ENCODE data around the gene KRT78. TPM values are rescaled to one million over a fixed set of nuclear protein-coding genes. Genes with fewer than 3 reads are reported as not detected.

KRT78 gene
- total RNA-seq, 1 donor from 2014 or later: not detected

DNA sequence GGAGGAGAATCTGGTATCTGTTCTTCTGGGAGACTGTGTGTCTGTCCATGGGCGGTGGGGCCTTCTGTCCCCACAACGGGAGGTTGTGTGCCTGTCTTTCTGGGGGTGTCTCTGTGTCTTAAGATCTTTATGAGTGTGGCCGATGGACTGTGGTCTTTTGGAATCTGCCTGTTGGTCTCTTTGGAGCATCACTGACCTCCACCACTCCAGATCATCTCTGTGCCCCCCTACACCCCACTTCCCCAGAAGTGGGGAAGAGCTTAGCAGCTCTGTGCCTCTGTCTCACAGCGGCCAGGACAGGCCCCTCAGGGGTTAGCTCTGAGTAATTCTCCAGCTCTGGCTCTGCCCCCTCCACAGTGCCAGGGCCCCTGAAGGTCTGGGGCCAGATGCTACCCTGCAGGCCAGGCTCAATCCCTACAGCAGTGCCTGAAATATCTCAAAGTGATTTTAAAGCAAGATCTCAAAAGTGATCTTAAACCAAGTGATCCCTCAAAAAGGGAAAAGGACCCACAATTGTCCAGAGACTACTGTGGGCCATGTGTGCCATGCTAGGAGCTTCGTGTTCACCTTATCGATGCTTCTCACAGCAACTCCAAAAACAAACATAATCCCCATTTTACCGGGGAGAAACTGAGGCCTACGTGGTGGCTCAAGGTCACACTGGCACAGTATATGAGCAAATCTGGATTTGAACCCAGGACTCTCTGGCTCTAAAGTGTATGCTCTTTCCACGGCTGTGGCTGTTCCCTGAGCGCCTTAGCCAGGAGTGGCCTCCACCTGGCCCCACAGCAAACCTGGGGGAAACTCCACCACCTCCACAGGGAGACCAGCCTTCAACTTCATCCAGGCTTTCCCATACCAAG lies 26.0 kb upstream of the KRT78 start:
- intact Hi-C loops (cut with micrococcal nuclease): loop anchor here (5.0 kb wide), 2 partner anchors 278 to 708 kb away; no protein-coding TSS in a partner anchor

DNA sequence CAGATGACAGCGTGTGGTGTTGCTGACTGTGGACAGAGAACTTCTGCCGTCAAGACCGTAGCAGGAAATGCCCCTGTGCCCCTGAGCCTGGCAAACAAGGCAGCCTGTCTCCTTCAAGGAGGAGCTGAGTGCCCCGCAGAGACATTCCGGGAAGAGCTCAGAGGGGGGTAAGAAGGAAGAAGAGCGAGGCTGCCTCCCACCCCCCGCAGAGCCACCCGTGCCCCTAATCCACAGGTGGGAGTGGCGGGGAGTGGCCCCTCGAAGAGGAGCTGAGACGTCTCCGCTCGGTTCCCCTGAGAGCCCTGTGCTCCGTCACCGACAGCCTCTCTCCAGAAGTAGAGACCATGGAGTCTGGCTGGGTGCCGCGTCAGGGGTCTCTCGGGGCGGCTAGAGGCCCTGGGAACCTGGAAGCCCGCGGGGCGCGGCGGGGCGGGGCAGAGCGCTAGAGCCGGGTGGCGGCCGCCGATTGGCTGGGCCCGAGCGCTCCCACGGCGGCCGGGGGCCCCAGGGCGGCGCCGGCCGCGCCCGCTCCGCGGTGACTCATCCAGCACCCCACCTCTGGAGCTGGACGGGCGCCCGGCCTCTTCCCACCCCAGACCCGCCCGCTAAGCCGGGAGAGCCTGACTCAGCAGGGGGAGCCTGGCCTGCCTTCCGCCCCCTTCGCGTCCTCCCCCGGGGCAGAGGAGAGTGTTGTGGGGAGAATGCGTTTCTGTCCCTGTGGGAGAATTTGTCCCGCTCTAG lies 25.2 kb upstream of the KRT78 start:
- H3K4me3 Mint-ChIP-seq: peak overlapping the region; percentile 84
- no peaks in the 10 kb centered on the region for H3K36me3 Mint-ChIP-seq (ENCODE audit: low read depth)
- H3K27me3 Mint-ChIP-seq: peaks cover 5% of the 10 kb centered on the region
- TF ChIP-seq, protein P1, sequence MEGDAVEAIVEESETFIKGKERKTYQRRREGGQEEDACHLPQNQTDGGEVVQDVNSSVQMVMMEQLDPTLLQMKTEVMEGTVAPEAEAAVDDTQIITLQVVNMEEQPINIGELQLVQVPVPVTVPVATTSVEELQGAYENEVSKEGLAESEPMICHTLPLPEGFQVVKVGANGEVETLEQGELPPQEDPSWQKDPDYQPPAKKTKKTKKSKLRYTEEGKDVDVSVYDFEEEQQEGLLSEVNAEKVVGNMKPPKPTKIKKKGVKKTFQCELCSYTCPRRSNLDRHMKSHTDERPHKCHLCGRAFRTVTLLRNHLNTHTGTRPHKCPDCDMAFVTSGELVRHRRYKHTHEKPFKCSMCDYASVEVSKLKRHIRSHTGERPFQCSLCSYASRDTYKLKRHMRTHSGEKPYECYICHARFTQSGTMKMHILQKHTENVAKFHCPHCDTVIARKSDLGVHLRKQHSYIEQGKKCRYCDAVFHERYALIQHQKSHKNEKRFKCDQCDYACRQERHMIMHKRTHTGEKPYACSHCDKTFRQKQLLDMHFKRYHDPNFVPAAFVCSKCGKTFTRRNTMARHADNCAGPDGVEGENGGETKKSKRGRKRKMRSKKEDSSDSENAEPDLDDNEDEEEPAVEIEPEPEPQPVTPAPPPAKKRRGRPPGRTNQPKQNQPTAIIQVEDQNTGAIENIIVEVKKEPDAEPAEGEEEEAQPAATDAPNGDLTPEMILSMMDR (IDR thresholded peaks at IDR 0.05): no peak
- no peaks in the 10 kb centered on the region for H3K9me3 Mint-ChIP-seq
- ATAC-seq (ENCODE audit: low read depth) (peak; percentile 70), DNase-seq (peak; percentile 49)
- ChIA-PET POLR2A (no interaction called here), CTCF (interaction anchor here (3.1 kb wide), 1 partner anchor 10 kb away, joined by 15 read pairs; no protein-coding TSS in a partner anchor)
- H3K4me1 Mint-ChIP-seq: peaks cover 18% of the 10 kb centered on the region
- intact Hi-C loops (cut with micrococcal nuclease): loop anchor here (5.0 kb wide), 2 partner anchors 277 to 707 kb away; no protein-coding TSS in a partner anchor
- H3K27ac Mint-ChIP-seq: peak overlapping the region; percentile 37

More for the DNA sequence above, 26.0 kb upstream of the KRT78 start:
- H3K36me3 Mint-ChIP-seq (ENCODE audit: low read depth): no peaks in the 10 kb centered on the region
- POLR2A ChIA-PET: no interaction called here
- TF ChIP-seq, protein P1 (IDR thresholded peaks at IDR 0.05): no peak
- no peak for ATAC-seq (ENCODE audit: low read depth)
- CTCF ChIA-PET: interaction anchor here (3.1 kb wide), 1 partner anchor 10 kb away, joined by 15 read pairs; no protein-coding TSS in a partner anchor
- peak overlapping the region; percentile 37 for H3K27ac Mint-ChIP-seq
- peaks cover 19% of the 10 kb centered on the region for H3K4me1 Mint-ChIP-seq
- no peak for DNase-seq
- peak overlapping the region; percentile 84 for H3K4me3 Mint-ChIP-seq
- no peaks in the 10 kb centered on the region for H3K9me3 Mint-ChIP-seq
- peaks cover 5% of the 10 kb centered on the region for H3K27me3 Mint-ChIP-seq

DNA sequence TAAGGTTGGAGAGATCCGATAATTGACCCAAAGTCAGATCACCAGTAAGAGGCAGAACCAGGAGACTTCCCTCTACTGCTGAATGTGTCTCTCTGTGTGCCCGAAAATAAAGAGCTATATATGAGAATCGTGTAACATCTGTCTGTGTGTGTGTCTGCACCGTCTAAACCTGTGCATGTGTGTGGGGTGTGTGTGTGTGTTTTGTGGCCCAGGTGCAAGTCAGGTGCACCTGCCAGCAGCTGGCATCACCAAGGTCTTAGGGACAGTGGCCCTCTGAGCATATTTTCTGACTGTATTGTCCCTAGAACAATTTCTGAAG lies 24.7 kb upstream of the KRT78 start:
- TF ChIP-seq, protein P1 (IDR thresholded peaks at IDR 0.05): no peak
- ChIA-PET POLR2A (no interaction called here), CTCF (interaction anchor here (3.1 kb wide), 1 partner anchor 11 kb away, joined by 15 read pairs; no protein-coding TSS in a partner anchor)
- peaks cover 18% of the 10 kb centered on the region for H3K4me1 Mint-ChIP-seq
- intact Hi-C loops (cut with micrococcal nuclease): loop anchor here (5.0 kb wide), 2 partner anchors 276 to 706 kb away; no protein-coding TSS in a partner anchor
- H3K9me3 Mint-ChIP-seq: no peaks in the 10 kb centered on the region
- ATAC-seq (ENCODE audit: low read depth): no peak
- no peaks in the 10 kb centered on the region for H3K36me3 Mint-ChIP-seq (ENCODE audit: low read depth)
- peaks cover 5% of the 10 kb centered on the region for H3K27me3 Mint-ChIP-seq
- no peak for DNase-seq
- H3K27ac Mint-ChIP-seq: no peak overlapping the region
- H3K4me3 Mint-ChIP-seq: peak overlapping the region; percentile 84

DNA sequence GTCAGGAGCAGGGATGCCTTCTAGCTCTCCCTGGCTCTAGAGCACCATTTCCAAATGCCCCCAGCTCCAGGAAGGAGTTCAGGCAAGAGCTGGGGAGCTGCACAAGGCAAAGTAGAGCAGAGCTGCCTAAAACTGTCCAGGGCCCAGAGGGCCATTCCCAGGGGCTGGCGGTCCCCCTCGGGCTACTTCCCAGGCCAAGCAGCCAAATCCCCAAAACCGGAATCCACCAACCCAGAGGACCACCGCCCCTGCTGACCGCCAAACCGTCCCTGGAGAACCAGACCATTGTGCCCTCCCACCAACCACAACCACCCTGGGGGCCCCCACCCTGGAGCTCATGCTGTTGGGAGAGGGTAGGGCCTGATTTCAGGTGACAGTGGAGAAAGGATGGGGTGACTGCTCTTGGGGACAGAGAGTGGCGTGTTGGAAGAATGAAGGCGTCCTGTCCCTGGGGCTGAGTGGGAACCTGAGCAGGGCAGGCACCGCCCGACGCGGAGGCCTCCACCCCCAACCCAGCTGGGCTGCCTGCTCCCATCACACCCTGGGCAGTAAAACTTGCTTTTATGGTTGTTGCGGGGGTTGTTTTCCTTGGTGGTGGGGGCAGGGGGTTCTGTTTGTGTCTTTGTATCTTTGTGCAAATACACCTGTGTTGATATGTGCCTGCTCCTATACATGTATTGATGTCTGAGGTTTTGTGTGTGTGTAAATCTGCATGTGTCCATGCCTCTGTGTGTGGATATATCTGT lies 24.0 kb upstream of the KRT78 start:
- intact Hi-C loops (cut with micrococcal nuclease): loop anchor here (5.0 kb wide), 2 partner anchors 276 to 706 kb away; no protein-coding TSS in a partner anchor
- no peaks in the 10 kb centered on the region for H3K36me3 Mint-ChIP-seq (ENCODE audit: low read depth)
- H3K27me3 Mint-ChIP-seq: peaks cover 5% of the 10 kb centered on the region
- CTCF ChIA-PET: interaction anchor here (3.1 kb wide), 1 partner anchor 12 kb away, joined by 15 read pairs; no protein-coding TSS in a partner anchor
- ATAC-seq (ENCODE audit: low read depth) (no peak), DNase-seq (no peak)
- no peak overlapping the region for H3K27ac Mint-ChIP-seq
- TF ChIP-seq, protein P1 (IDR thresholded peaks at IDR 0.05): no peak
- peaks cover 19% of the 10 kb centered on the region for H3K4me1 Mint-ChIP-seq
- POLR2A ChIA-PET: no interaction called here
- no peak overlapping the region for H3K4me3 Mint-ChIP-seq
- H3K9me3 Mint-ChIP-seq: no peaks in the 10 kb centered on the region

Data from activated B cell treated with CpG ODN at 0.5 μM for 24 hours (primary cell).